Ishikawa (cell line): ENCODE data around the gene AREG.

Source experiments
- CEBPB ChIP-seq: IDR thresholded peaks from 2 replicates; pipeline ENCODE4 v1.6.1; 2012
- CREB1 ChIP-seq: IDR thresholded peaks from 2 replicates; pipeline ENCODE4 v1.6.1; 2012; ENCODE audit warnings: low read depth
- EGR1 ChIP-seq: IDR thresholded peaks from 2 replicates; pipeline ENCODE4 v1.6.1; 2012
- EP300 ChIP-seq: IDR thresholded peaks from 2 replicates; pipeline ENCODE4 v1.6.1; 2012; ENCODE audit warnings: borderline replicate concordance
- FOXM1 ChIP-seq: IDR thresholded peaks from 2 replicates; pipeline ENCODE4 v1.6.1; 2012; ENCODE audit warnings: low read depth, borderline replicate concordance
- MAX ChIP-seq: IDR thresholded peaks from 2 replicates; pipeline ENCODE4 v1.6.1; 2012
- NFIC ChIP-seq: IDR thresholded peaks from 2 replicates; pipeline ENCODE4 v1.6.1; 2012
- RAD21 ChIP-seq: IDR thresholded peaks from 2 replicates; pipeline ENCODE4 v1.6.1; 2012; ENCODE audit warnings: low read depth
- REST ChIP-seq: IDR thresholded peaks from 2 replicates; pipeline ENCODE4 v1.6.1; 2012; ENCODE audit warnings: low read depth, mild to moderate bottlenecking
- TAF1 ChIP-seq: IDR thresholded peaks from 2 replicates; pipeline ENCODE4 v1.6.1; 2012; ENCODE audit warnings: low read depth, mild to moderate bottlenecking
- TCF12 ChIP-seq: IDR thresholded peaks from 2 replicates; pipeline ENCODE4 v1.6.1; 2012; ENCODE audit warnings: low read depth
- TEAD4 ChIP-seq: IDR thresholded peaks from 2 replicates; pipeline ENCODE4 v1.6.1; 2012
- ZBTB7A ChIP-seq: IDR thresholded peaks from 2 replicates; pipeline ENCODE4 v1.6.1; 2012; ENCODE audit warnings: low read depth

The AREG gene

GRCh38 chr4:74451214-74451661 is 6.3 kb downstream of the AREG start:
- no peak for TF ChIP-seq CREB1

GRCh38 chr4:74453037-74453635 is 8.2 kb downstream of the AREG start:
- TF ChIP-seq ZBTB7A (no peak), TCF12 (no peak), EGR1 (no peak), EP300 (no peak), NFIC (no peak), TAF1 (no peak), REST (no peak), MAX (no peak), RAD21 (no peak), TEAD4 (no peak)

- no peak for TF ChIP-seq TCF12
These were observed 9.2 kb downstream of the AREG start for GRCh38 chr4:74453829-74454742.

- TF ChIP-seq EP300 (no peak), CEBPB (no peak), ZBTB7A (no peak), TEAD4 (no peak), REST (no peak), TAF1 (no peak), CREB1 (no peak), RAD21 (no peak)
These were observed 10.6 kb downstream of the AREG start for GRCh38 chr4:74455361-74456055.

- no peak for TF ChIP-seq ZBTB7A
- no peak for TF ChIP-seq NFIC
- TF ChIP-seq REST = no peak
- no peak for TF ChIP-seq FOXM1
These were observed 11.3 kb downstream of the AREG start for GRCh38 chr4:74456056-74456744.
